ENCODE results near the gene IRAK2.

DNA sequence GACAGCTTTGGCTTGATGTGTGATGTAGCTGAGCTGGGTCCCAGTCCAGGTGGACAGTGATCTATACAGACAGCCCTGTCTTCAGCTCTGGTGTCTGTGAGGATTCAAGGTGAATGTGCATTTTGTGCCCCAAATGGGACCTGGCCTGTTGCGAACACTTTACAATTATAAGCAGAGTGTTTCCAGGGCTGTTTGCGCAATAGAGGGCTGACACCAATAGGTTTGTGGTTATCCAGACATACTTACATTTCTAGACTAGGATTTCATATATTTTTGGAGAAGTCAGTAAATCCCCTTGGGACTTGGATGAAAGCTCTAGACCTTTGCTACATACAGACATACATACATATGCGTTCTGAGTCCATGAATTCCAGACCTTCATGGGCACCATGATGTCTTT is 79.3 kb downstream of the IRAK2 start:
- TF ChIP-seq, protein P1, sequence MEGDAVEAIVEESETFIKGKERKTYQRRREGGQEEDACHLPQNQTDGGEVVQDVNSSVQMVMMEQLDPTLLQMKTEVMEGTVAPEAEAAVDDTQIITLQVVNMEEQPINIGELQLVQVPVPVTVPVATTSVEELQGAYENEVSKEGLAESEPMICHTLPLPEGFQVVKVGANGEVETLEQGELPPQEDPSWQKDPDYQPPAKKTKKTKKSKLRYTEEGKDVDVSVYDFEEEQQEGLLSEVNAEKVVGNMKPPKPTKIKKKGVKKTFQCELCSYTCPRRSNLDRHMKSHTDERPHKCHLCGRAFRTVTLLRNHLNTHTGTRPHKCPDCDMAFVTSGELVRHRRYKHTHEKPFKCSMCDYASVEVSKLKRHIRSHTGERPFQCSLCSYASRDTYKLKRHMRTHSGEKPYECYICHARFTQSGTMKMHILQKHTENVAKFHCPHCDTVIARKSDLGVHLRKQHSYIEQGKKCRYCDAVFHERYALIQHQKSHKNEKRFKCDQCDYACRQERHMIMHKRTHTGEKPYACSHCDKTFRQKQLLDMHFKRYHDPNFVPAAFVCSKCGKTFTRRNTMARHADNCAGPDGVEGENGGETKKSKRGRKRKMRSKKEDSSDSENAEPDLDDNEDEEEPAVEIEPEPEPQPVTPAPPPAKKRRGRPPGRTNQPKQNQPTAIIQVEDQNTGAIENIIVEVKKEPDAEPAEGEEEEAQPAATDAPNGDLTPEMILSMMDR (IDR thresholded peaks at IDR 0.05; ENCODE audit: poor library complexity), result no peak
- TF ChIP-seq EZH2phosphoT487 (IDR thresholded peaks at IDR 0.05; ENCODE audit: low read depth, severe bottlenecking, unreplicated experiment) (no peak), EZH2 (IDR thresholded peaks at IDR 0.05; ENCODE audit: borderline replicate concordance) (no peak)
